ENCODE measurements around the gene LAIR2.

LAIR2 gene

DNA sequence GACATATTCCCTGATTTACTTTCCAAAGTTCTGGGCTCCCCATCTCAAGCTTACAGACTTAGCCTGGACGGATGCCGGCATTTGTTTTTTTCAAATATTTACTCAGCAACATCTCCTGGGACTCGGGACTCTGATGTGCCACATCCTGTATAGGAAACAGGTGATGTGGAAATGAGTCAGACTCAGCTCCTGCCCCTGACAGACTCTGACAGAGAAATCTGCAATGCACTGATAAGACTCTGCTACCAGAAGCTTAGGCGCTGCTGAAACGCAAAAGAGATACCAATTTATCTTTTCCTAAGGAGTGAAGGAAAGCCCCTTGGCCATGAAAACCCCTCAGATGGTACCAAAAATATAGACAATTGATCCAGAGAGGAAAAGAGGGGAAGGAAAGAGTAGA, 16.2 kb downstream of the LAIR2 start:
- TF ChIP-seq, protein P1, sequence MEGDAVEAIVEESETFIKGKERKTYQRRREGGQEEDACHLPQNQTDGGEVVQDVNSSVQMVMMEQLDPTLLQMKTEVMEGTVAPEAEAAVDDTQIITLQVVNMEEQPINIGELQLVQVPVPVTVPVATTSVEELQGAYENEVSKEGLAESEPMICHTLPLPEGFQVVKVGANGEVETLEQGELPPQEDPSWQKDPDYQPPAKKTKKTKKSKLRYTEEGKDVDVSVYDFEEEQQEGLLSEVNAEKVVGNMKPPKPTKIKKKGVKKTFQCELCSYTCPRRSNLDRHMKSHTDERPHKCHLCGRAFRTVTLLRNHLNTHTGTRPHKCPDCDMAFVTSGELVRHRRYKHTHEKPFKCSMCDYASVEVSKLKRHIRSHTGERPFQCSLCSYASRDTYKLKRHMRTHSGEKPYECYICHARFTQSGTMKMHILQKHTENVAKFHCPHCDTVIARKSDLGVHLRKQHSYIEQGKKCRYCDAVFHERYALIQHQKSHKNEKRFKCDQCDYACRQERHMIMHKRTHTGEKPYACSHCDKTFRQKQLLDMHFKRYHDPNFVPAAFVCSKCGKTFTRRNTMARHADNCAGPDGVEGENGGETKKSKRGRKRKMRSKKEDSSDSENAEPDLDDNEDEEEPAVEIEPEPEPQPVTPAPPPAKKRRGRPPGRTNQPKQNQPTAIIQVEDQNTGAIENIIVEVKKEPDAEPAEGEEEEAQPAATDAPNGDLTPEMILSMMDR (IDR thresholded peaks at IDR 0.05; ENCODE audit: low read depth, low read length): no peak
- peaks cover 2% of the 10 kb centered on the region for H3K9me3 ChIP-seq (ENCODE audit: severe bottlenecking)
- peaks cover 84% of the 10 kb centered on the region for H3K27me3 ChIP-seq (ENCODE audit: insufficient read depth, low read depth, severe bottlenecking)
- no peak overlapping the region for H3K4me3 ChIP-seq (ENCODE audit: low read depth, low read length)
- H3K27ac ChIP-seq: no peak overlapping the region
- DNase-seq: no peak
- no peaks in the 10 kb centered on the region for H3K36me3 ChIP-seq

DNA sequence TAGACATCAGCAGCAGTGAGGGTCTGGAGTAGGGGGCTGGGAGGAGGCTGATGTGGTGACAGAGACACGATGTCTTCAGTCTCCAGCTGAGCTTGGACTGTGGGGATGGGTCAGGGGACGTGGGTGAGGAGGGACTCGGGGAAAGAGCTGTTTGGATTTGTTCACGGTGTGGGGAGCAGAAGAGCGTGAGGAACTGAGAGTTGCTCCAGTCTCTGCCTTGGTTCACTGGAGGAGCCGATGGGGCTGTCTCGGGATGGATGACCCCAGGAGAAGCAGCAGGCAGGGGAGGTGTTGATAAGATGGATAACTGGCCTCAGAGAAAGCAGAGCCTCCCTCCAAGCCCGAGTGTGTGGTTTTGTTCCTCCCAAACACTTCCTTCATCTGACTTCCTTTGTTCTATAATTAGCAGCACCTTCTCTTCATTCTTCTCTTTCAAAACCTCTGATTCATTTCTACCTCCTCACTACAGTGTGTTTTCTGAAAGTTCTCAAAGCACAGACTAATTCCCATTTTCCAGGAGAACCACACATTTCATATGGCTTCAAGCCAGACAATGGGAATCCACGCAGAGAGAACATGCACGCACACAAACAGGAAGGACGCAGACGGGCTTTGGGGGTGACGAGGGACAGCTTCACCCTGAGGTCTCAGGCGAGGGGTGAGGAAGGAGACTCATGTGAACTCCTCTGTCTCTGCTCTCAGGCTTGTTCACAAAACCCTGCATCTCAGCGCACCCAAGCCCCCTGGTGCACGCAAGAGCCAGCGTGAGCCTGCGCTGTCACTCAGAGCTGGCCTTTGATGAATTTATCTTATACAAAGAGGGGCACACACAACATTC, 18.6 kb downstream of the LAIR2 start:
- H3K27ac ChIP-seq: no peak overlapping the region
- no peaks in the 10 kb centered on the region for H3K36me3 ChIP-seq
- TF ChIP-seq, protein P1 (IDR thresholded peaks at IDR 0.05; ENCODE audit: low read depth, low read length): no peak
- no peak for DNase-seq
- H3K9me3 ChIP-seq (ENCODE audit: severe bottlenecking): peaks cover 2% of the 10 kb centered on the region
- H3K27me3 ChIP-seq (ENCODE audit: insufficient read depth, low read depth, severe bottlenecking): peaks cover 84% of the 10 kb centered on the region
- no peak overlapping the region for H3K4me3 ChIP-seq (ENCODE audit: low read depth, low read length)

DNA sequence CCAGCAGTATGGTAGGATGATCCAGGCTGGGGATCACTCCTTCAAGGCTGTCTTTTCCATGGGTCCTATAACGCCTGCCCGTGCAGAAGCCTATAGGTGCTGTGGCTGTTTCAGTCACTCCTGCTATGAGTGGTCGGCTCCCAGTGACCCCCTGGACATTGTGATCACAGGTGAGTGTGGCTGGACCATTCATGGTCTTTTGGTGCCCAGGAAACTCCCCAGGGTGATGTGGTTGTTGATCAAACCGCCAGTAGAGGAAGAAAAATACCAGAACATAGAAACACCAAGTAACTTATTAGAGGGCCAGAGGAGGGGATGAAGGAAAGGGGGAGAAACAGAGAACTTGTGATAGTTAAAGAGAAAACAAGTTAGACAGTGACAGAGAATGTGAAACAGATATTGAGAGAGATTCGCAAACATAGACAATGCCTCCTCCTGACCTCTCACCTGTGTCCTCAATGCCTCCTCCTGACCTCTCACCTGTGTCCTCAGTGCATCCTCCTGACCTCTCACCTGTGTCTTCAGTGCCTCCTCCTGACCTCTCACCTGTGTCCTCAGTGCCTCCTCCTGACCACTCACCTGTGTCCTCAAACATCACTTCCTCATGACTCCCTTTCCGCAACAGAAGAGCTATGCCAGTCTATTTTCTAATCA, 19.4 kb downstream of the LAIR2 start:
- H3K36me3 ChIP-seq: no peaks in the 10 kb centered on the region
- peaks cover 86% of the 10 kb centered on the region for H3K27me3 ChIP-seq (ENCODE audit: insufficient read depth, low read depth, severe bottlenecking)
- no peak overlapping the region for H3K4me3 ChIP-seq (ENCODE audit: low read depth, low read length)
- H3K27ac ChIP-seq: no peak overlapping the region
- DNase-seq: no peak
- TF ChIP-seq, protein P1 (IDR thresholded peaks at IDR 0.05; ENCODE audit: low read depth, low read length): no peak
- peaks cover 8% of the 10 kb centered on the region for H3K9me3 ChIP-seq (ENCODE audit: severe bottlenecking)

DNA sequence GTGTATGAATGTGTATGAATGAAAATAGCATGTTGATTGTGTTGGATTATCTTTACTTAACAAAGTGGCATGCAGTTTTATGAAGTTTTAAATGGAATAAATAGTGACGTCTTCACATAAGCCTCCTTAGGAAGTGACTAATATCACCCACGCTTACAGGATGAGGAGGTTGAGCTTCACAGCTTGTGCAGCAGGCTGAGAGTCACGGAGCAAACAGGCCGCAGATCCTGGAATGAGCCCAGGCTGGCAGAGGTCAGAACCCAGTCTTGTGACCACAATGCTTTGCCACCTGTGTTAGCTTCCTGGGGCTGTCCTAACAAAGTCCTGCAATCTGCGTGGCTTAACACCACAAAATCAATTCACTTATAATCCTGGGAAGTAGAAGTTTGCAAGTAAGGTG, 20.8 kb downstream of the LAIR2 start:
- Histone ChIP-seq H3K9me3 (ENCODE audit: severe bottlenecking) (peaks cover 8% of the 10 kb centered on the region), H3K36me3 (no peaks in the 10 kb centered on the region), H3K4me3 (ENCODE audit: low read depth, low read length) (no peak overlapping the region), H3K27me3 (ENCODE audit: insufficient read depth, low read depth, severe bottlenecking) (peaks cover 83% of the 10 kb centered on the region), H3K27ac (no peak overlapping the region)
- DNase-seq: no peak
- TF ChIP-seq, protein P1 (IDR thresholded peaks at IDR 0.05; ENCODE audit: low read depth, low read length): no peak

DNA sequence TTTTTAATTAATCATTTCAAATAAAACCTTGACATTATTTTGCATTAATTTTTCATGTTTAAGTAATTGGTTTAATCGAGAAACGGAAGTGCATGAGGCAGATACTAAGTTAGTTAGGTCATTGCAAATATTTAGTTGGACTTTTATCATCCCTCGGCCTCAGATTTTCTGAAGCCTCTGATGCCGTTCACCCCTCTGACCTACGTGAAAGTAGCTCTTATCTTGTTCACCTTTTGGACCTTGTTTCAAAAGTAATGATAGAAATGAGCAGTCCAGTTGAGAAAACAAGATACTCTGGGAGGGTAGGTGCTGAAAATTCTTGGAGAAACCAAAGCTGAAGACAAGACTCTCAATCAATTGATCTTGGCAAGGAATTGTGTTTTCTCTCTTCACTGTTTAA, 23.0 kb downstream of the LAIR2 start:
- H3K36me3 ChIP-seq: no peaks in the 10 kb centered on the region

More for the DNA sequence above, 23.0 kb downstream of the LAIR2 start:
- TF ChIP-seq, protein P1 (IDR thresholded peaks at IDR 0.05; ENCODE audit: low read depth, low read length): no peak
- H3K27me3 ChIP-seq (ENCODE audit: insufficient read depth, low read depth, severe bottlenecking): peaks cover 82% of the 10 kb centered on the region
- peaks cover 8% of the 10 kb centered on the region for H3K9me3 ChIP-seq (ENCODE audit: severe bottlenecking)
- no peak overlapping the region for H3K4me3 ChIP-seq (ENCODE audit: low read depth, low read length)
- no peak for DNase-seq
- H3K27ac ChIP-seq: no peak overlapping the region

Data from WERI-Rb-1 (cell line).